OCI-LY3 (cell line): ENCODE measurements around the gene B2M.

ENCODE experiments used
- H2AFZ ChIP-seq: fragments of 200-600, 300-600 bp; shearing (Covaris generic); 2 replicates; pipeline ENCODE4 v1.6.0; 2014; ENCODE audit warnings: antibody characterized with exemption, low read depth, low read length
- H3K27ac ChIP-seq: fragments of 200-600, 300-600 bp; sonication (generic); 2 replicates; pipeline ENCODE4 v1.5.1; 2014; ENCODE audit warnings: mild to moderate bottlenecking, low read length, moderate library complexity, mixed read lengths
- H3K27me3 ChIP-seq: fragments of 200-600, 300-600 bp; sonication (generic); 2 replicates; pipeline ENCODE4 v1.6.1; 2014; ENCODE audit warnings: low read depth, low read length, mixed read lengths
- H3K36me3 ChIP-seq: fragments of 200-600, 300-600 bp; sonication (generic); replicated peaks from 2 replicates; pipeline ENCODE3; 2014; ENCODE audit warnings: low read depth, low read length, mixed read lengths
- H3K4me1 ChIP-seq: fragments of 300-600, 200-600 bp; sonication (generic); 2 replicates; pipeline ENCODE4 v1.6.1; 2014; ENCODE audit warnings: low read length, mixed read lengths
- H3K4me2 ChIP-seq: fragments of 200-600, 300-600 bp; sonication (generic); 2 replicates; pipeline ENCODE4 v1.6.1; 2014; ENCODE audit warnings: low read length, mixed read lengths
- H3K4me3 ChIP-seq: fragments of 300-600, 200-600 bp; sonication (generic); 2 replicates; pipeline ENCODE4 v1.5.1; 2014; ENCODE audit warnings: antibody characterized with exemption, mild to moderate bottlenecking, low read length, moderate library complexity
- H3K79me2 ChIP-seq: fragments of 300-600, 200-600 bp; shearing (Covaris generic); 2 replicates; pipeline ENCODE4 v1.6.1; 2014; ENCODE audit warnings: mild to moderate bottlenecking, low read length, mixed read lengths
- H3K9ac ChIP-seq: fragments of 300-600, 200-600 bp; shearing (Covaris generic); 2 replicates; pipeline ENCODE4 v1.6.0; 2014; ENCODE audit warnings: mild to moderate bottlenecking, low read length, moderate library complexity
- H3K9me3 ChIP-seq: fragments of 200-600, 300-600 bp; shearing (Covaris generic); 2 replicates; pipeline ENCODE4 v1.6.1; 2014; ENCODE audit warnings: low read length, mixed read lengths; ENCODE audit not compliant: insufficient read depth
- H4K20me1 ChIP-seq: fragments of 200-600, 300-600 bp; sonication (generic); 2 replicates; pipeline ENCODE4 v1.6.1; 2016; ENCODE audit warnings: low read length, mixed read lengths; ENCODE audit not compliant: insufficient read depth
- EZH2phosphoT487 ChIP-seq: fragments of 200-600 bp; shearing (Covaris generic); IDR thresholded peaks from 2 replicates; pipeline ENCODE4 v1.6.1; 2018; ENCODE audit warnings: antibody characterized with exemption, mixed run types, low read depth
- TF ChIP-seq, protein P1 (sequence below): fragments of 200-600, 300-600 bp; sonication (generic); IDR thresholded peaks from 2 replicates; pipeline ENCODE4 v1.5.1; 2014; ENCODE audit warnings: antibody characterized with exemption, low read length, low read depth

The B2M gene

DNA sequence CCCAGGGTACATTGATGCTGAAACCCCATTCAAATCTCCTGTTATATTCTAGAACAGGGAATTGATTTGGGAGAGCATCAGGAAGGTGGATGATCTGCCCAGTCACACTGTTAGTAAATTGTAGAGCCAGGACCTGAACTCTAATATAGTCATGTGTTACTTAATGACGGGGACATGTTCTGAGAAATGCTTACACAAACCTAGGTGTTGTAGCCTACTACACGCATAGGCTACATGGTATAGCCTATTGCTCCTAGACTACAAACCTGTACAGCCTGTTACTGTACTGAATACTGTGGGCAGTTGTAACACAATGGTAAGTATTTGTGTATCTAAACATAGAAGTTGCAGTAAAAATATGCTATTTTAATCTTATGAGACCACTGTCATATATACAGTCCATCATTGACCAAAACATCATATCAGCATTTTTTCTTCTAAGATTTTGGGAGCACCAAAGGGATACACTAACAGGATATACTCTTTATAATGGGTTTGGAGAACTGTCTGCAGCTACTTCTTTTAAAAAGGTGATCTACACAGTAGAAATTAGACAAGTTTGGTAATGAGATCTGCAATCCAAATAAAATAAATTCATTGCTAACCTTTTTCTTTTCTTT is 5.8 kb downstream of the B2M start:
- peak overlapping the region; percentile 11; the same call in 1 of the 2 replicates for H3K4me3 ChIP-seq
- H3K27ac ChIP-seq = peak overlapping the region; percentile 96
- TF ChIP-seq, protein P1, sequence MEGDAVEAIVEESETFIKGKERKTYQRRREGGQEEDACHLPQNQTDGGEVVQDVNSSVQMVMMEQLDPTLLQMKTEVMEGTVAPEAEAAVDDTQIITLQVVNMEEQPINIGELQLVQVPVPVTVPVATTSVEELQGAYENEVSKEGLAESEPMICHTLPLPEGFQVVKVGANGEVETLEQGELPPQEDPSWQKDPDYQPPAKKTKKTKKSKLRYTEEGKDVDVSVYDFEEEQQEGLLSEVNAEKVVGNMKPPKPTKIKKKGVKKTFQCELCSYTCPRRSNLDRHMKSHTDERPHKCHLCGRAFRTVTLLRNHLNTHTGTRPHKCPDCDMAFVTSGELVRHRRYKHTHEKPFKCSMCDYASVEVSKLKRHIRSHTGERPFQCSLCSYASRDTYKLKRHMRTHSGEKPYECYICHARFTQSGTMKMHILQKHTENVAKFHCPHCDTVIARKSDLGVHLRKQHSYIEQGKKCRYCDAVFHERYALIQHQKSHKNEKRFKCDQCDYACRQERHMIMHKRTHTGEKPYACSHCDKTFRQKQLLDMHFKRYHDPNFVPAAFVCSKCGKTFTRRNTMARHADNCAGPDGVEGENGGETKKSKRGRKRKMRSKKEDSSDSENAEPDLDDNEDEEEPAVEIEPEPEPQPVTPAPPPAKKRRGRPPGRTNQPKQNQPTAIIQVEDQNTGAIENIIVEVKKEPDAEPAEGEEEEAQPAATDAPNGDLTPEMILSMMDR = no peak
- no peak for TF ChIP-seq EZH2phosphoT487
- H3K4me1 ChIP-seq = peaks cover 88% of the 10 kb centered on the region
- H3K36me3 ChIP-seq = peaks cover 69% of the 10 kb centered on the region
- H2AFZ ChIP-seq = no peak overlapping the region
- peaks cover 66% of the 10 kb centered on the region for H3K79me2 ChIP-seq
- H3K4me2 ChIP-seq = peak overlapping the region; percentile 92
- no peak overlapping the region for H3K9ac ChIP-seq
- no peaks in the 10 kb centered on the region for H3K9me3 ChIP-seq
- H4K20me1 ChIP-seq = peaks cover 65% of the 10 kb centered on the region
- H3K27me3 ChIP-seq = no peaks in the 10 kb centered on the region

DNA sequence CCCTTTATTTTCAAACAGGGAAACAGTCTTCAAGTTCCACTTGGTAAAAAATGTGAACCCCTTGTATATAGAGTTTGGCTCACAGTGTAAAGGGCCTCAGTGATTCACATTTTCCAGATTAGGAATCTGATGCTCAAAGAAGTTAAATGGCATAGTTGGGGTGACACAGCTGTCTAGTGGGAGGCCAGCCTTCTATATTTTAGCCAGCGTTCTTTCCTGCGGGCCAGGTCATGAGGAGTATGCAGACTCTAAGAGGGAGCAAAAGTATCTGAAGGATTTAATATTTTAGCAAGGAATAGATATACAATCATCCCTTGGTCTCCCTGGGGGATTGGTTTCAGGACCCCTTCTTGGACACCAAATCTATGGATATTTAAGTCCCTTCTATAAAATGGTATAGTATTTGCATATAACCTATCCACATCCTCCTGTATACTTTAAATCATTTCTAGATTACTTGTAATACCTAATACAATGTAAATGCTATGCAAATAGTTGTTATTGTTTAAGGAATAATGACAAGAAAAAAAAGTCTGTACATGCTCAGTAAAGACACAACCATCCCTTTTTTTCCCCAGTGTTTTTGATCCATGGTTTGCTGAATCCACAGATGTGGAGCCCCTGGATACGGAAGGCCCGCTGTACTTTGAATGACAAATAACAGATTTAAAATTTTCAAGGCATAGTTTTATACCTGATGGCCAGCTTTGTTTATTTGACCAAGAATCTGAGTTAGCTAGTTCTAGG is 7.0 kb downstream of the B2M start:
- H4K20me1 ChIP-seq = peaks cover 52% of the 10 kb centered on the region
- H3K4me3 ChIP-seq = peak overlapping the region; percentile 11; the same call in 1 of the 2 replicates
- peak overlapping the region; percentile 96 for H3K27ac ChIP-seq
- peaks cover 54% of the 10 kb centered on the region for H3K79me2 ChIP-seq
- H3K4me2 ChIP-seq = peak overlapping the region; percentile 92
- no peak overlapping the region for H2AFZ ChIP-seq
- peaks cover 57% of the 10 kb centered on the region for H3K36me3 ChIP-seq
- no peaks in the 10 kb centered on the region for H3K9me3 ChIP-seq
- H3K4me1 ChIP-seq = peaks cover 96% of the 10 kb centered on the region
- H3K27me3 ChIP-seq = no peaks in the 10 kb centered on the region
- H3K9ac ChIP-seq = peak overlapping the region; percentile 45
- no peak for TF ChIP-seq EZH2phosphoT487
- TF ChIP-seq, protein P1 = no peak

DNA sequence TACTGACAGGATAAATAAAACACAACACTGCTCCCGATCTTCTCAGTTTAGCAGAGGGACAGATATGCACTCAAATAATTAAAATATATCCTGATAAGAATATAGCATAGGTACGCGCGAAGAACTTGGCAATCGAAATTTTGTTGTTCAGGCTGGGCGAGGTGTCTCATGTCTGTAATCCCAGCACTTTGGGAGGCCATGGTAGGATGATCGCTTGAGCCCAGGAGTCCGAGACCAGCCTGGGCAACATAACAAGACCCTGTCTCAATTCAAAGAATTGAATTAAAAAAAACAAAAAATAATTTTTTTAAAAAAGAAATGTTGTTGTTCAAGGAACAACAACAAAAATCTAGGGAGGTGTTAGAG is 7.6 kb downstream of the B2M start:
- Histone ChIP-seq H4K20me1 (peaks cover 47% of the 10 kb centered on the region), H3K27ac (peak overlapping the region; percentile 96), H3K4me2 (peak overlapping the region; percentile 92)

More for the DNA sequence above, 7.6 kb downstream of the B2M start:
- Histone ChIP-seq H3K79me2 (peaks cover 51% of the 10 kb centered on the region), H3K9me3 (no peaks in the 10 kb centered on the region), H3K36me3 (peaks cover 52% of the 10 kb centered on the region), H3K27me3 (no peaks in the 10 kb centered on the region), H3K9ac (peak overlapping the region; percentile 45), H3K4me3 (peak overlapping the region; percentile 9; the same call in 1 of the 2 replicates), H3K4me1 (peaks cover 96% of the 10 kb centered on the region), H2AFZ (no peak overlapping the region)
- TF ChIP-seq, protein P1 = no peak
